Liver (tissue), 9 donors: ENCODE measurements around the gene DCBLD2. TPM values are rescaled to one million over a fixed set of nuclear protein-coding genes. Genes with fewer than 3 reads are reported as not detected.

Source experiments
- DNase-seq: peaks from one replicate; pipeline ENCODE4 v3.0.0-alpha.2; 2017; ENCODE audit warnings: low spot score
- H3K27ac ChIP-seq, 2 donors: one replicate each; pipeline ENCODE4 v1.7.0; 2013; ENCODE audit warnings: inconsistent platforms in 2 of 2, low read length in 2 of 2, control low read depth in 1 of 2, low read depth in 1 of 2, mild to moderate bottlenecking in 1 of 2
- H3K27me3 ChIP-seq, 4 donors: one replicate each; pipeline versions ENCODE4 v1.6.1 to v1.7.0; 2013; ENCODE audit warnings: low read length in 3 of 4, inconsistent platforms in 1 of 4, mild to moderate bottlenecking in 1 of 4, moderate library complexity in 1 of 4; ENCODE audit not compliant: control insufficient read depth in 4 of 4, insufficient read depth in 4 of 4
- H3K36me3 ChIP-seq, 4 donors: one replicate each; pipeline versions ENCODE4 v1.6.1 to v1.7.0; 2013; ENCODE audit warnings: low read length in 3 of 4, mild to moderate bottlenecking in 3 of 4, low read depth in 1 of 4, moderate library complexity in 1 of 4; ENCODE audit not compliant: control insufficient read depth in 4 of 4, insufficient read depth in 3 of 4
- H3K4me1 ChIP-seq, 4 donors: one replicate each; pipeline versions ENCODE4 v1.6.1 to v1.7.0; 2013; ENCODE audit warnings: low read length in 3 of 4, mild to moderate bottlenecking in 3 of 4, moderate library complexity in 1 of 4; ENCODE audit not compliant: control insufficient read depth in 4 of 4, insufficient read depth in 4 of 4
- H3K4me3 ChIP-seq, 3 donors: one replicate each; pipeline versions ENCODE4 v1.6.1 to v1.7.0; 2013; ENCODE audit warnings: low read length in 3 of 3, control low read depth in 1 of 3, low read depth in 1 of 3, mild to moderate bottlenecking in 1 of 3
- H3K9ac ChIP-seq, 2 donors: one replicate each; pipeline ENCODE4 v1.7.0; 2013; ENCODE audit warnings: low read length in 2 of 2, mild to moderate bottlenecking in 2 of 2, moderate library complexity in 2 of 2, control low read depth in 1 of 2, low read depth in 1 of 2
- H3K9me3 ChIP-seq, 4 donors: one replicate each; pipeline versions ENCODE4 v1.6.1 to v1.7.0; 2013; ENCODE audit warnings: low read length in 3 of 4; ENCODE audit not compliant: control insufficient read depth in 4 of 4
- ATF3 ChIP-seq: IDR thresholded peaks from 2 replicates; pipeline ENCODE4 v1.6.1; 2016; ENCODE audit warnings: antibody characterized with exemption
- CTCF ChIP-seq: fragments of 150-350 bp; IDR thresholded peaks from 2 replicates; pipeline ENCODE4 v1.5.1; 2017; ENCODE audit warnings: improper control_type of control experiment, low read depth, low read length; ENCODE audit not compliant: missing input control
- EGR1 ChIP-seq, 2 donors: IDR thresholded peaks; 2 replicates each; pipeline ENCODE4 v1.6.1; 2016 to 2018; ENCODE audit warnings: antibody characterized with exemption in 2 of 2, low read depth in 2 of 2
- FOXA1 ChIP-seq: IDR thresholded peaks from 2 replicates; pipeline ENCODE4 v1.6.1; 2016; ENCODE audit warnings: antibody characterized with exemption
- FOXA2 ChIP-seq: IDR thresholded peaks from 2 replicates; pipeline ENCODE4 v1.6.1; 2016; ENCODE audit warnings: antibody characterized with exemption
- GABPA ChIP-seq, 2 donors: IDR thresholded peaks in 1 of 2; conservative IDR thresholded peaks in 1 of 2; 2 replicates each; pipeline ENCODE4 v1.6.1; 2016; ENCODE audit warnings: antibody characterized with exemption in 2 of 2, mild to moderate bottlenecking in 1 of 2, moderate library complexity in 1 of 2
- HNF4A ChIP-seq, 2 donors: conservative IDR thresholded peaks; 2 replicates each; pipeline ENCODE4 v1.6.1; 2016; ENCODE audit warnings: antibody characterized with exemption in 2 of 2, mild to moderate bottlenecking in 2 of 2
- HNF4G ChIP-seq: IDR thresholded peaks from 2 replicates; pipeline ENCODE4 v1.6.1; 2016; ENCODE audit warnings: antibody characterized with exemption
- JUND ChIP-seq, 2 donors: IDR thresholded peaks; 2 replicates each; pipeline ENCODE4 v1.6.1; 2016; ENCODE audit warnings: antibody characterized with exemption in 2 of 2
- NR2F2 ChIP-seq: IDR thresholded peaks from 2 replicates; pipeline ENCODE4 v1.6.1; 2016; ENCODE audit warnings: antibody characterized with exemption
- RAD21 ChIP-seq, 2 donors: IDR thresholded peaks; 2 replicates each; pipeline ENCODE4 v1.6.1; 2016; ENCODE audit warnings: antibody characterized with exemption in 2 of 2, mild to moderate bottlenecking in 2 of 2
- REST ChIP-seq: IDR thresholded peaks from 2 replicates; pipeline ENCODE4 v1.6.1; 2016; ENCODE audit warnings: antibody characterized with exemption, mild to moderate bottlenecking
- RXRA ChIP-seq, 2 donors: IDR thresholded peaks; 2 replicates each; pipeline ENCODE4 v1.6.1; 2017 to 2018; ENCODE audit warnings: antibody characterized with exemption in 2 of 2, mild to moderate bottlenecking in 1 of 2
- SP1 ChIP-seq: IDR thresholded peaks from 2 replicates; pipeline ENCODE4 v1.6.1; 2018; ENCODE audit warnings: antibody characterized with exemption, mild to moderate bottlenecking
- TAF1 ChIP-seq: conservative IDR thresholded peaks from 2 replicates; pipeline ENCODE4 v1.6.1; 2016; ENCODE audit warnings: antibody characterized with exemption, mild to moderate bottlenecking
- YY1 ChIP-seq: IDR thresholded peaks from 2 replicates; pipeline ENCODE4 v1.6.1; 2016; ENCODE audit warnings: antibody characterized with exemption, mild to moderate bottlenecking
- WGBS: extraction: QIAGEN DNeasy Blood & Tissue Kit; methylation state at CpG from one replicate; pipeline ENCODE4 v1.1.7; 2013; 5-methylcytosine and 5-hydroxymethylcytosine counted together
- polyA plus RNA-seq, 2 donors: library from polyadenylated mRNA; stranded (reverse) in 1 of 2; unstranded in 1 of 2; fragments of 200-250 nt in 1 of 2; fragments of >200 nt in 1 of 2; fragmentation: Nextera tagmentation in 1 of 2; extraction: Ambion mirVana in 1 of 2; gene quantifications; one replicate each; pipeline versions ENCODE4 v1.2.1 to v1.2.3, GENCODE V29; 2013 to 2015
- total RNA-seq, 2 donors: library from RNA; depleted of rRNA; stranded (reverse); fragments of >200 nt; gene quantifications; one replicate each; pipeline ENCODE4 v1.2.3, GENCODE V29; 2014
- TF ChIP-seq, protein P1 (sequence below): IDR thresholded peaks from 2 replicates; pipeline ENCODE4 v1.6.1; 2016; ENCODE audit warnings: antibody characterized with exemption
- TF ChIP-seq, protein P2 (sequence below): IDR thresholded peaks from 2 replicates; pipeline ENCODE4 v1.6.1; 2016; ENCODE audit warnings: antibody characterized with exemption
- donor health status: healthy.
- donor health status: healthy.
- donor health status: healthy.
- donor health status: healthy.
- donor health status: healthy.

Gene DCBLD2
- total and polyA plus RNA-seq, 4 donors: 4.7 to 14.7 (median 9.1) TPM

DNA sequence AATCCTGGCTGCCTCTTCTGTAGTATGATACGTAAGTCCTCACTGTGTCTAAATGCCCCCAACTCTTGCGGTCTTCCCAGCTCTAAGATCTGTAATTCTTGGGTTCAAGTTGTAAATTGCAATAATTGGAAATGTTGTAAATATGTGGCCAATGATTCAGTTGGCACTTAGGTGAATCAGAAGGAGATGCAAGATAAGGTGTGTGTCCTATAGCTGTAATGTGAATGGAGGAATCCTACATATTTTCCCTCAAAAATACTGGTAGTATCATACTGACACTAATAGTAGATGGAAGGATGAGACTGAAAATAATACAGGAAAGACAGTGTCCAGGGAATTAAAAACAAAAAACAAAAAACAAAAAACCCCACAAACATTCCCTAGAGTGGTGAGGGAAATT, 141.9 kb downstream of the DCBLD2 start:
- H3K4me3 ChIP-seq: no peak overlapping the region
- H3K9me3 ChIP-seq: no peaks in the 10 kb centered on the region
- WGBS: 96% methylated on average over 2 of the region's 2 CpGs
- H3K27ac ChIP-seq: peak overlapping the region in 1 of 2 donors; percentile 16
- no peak for DNase-seq
- no peak overlapping the region for H3K9ac ChIP-seq
- TF ChIP-seq TAF1: no peak
- no peak for TF ChIP-seq REST
- TF ChIP-seq NR2F2: no peak
- H3K36me3 ChIP-seq: no peaks in the 10 kb centered on the region
- H3K27me3 ChIP-seq: no peaks in the 10 kb centered on the region
- peaks cover 11 to 41% (median 17%) of the 10 kb centered on the region in 4 donors for H3K4me1 ChIP-seq

DNA sequence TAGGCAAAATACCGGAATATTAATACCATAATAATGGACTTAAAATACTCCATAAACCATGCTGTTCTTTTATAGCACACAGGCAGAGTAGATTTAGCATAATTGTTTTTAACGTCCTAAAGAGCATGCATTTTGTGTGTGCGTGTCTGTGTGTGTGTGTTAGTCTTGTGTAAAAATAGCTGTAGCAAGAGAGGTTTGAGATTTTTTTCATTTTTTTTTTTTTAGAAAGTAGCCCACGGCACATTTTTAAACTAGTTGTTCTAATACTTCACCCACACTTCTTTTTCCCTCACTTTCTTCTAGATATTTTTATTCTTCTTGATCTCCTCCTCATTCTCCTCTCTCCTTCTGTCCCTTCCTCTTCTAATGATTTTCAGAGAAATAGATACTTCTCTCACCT, 145.9 kb downstream of the DCBLD2 start:
- Histone ChIP-seq H3K9ac (no peak overlapping the region), H3K36me3 (no peaks in the 10 kb centered on the region), H3K4me1 (peaks cover 8 to 31% (median 11%) of the 10 kb centered on the region in 4 donors), H3K27me3 (no peaks in the 10 kb centered on the region), H3K27ac (no peak overlapping the region), H3K4me3 (no peak overlapping the region), H3K9me3 (no peaks in the 10 kb centered on the region)
- TF ChIP-seq, protein P1, sequence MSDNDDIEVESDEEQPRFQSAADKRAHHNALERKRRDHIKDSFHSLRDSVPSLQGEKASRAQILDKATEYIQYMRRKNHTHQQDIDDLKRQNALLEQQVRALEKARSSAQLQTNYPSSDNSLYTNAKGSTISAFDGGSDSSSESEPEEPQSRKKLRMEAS: no peak
- TF ChIP-seq SP1 (no peak), CTCF (no peak), GABPA (IDR thresholded peaks at IDR 0.05 in 1 of 2, conservative IDR thresholded peaks at IDR 0.05 in 1 of 2) (no peak), NR2F2 (no peak), ATF3 (no peak), YY1 (no peak), TAF1 (no peak), RAD21 (IDR thresholded peaks at IDR 0.05) (no peak), RXRA (IDR thresholded peaks at IDR 0.05) (no peak), EGR1 (IDR thresholded peaks at IDR 0.05; ENCODE audit: low read depth in 2 of 2) (no peak), JUND (IDR thresholded peaks at IDR 0.05) (no peak), HNF4A (conservative IDR thresholded peaks at IDR 0.05) (no peak), FOXA2 (no peak), REST (no peak), FOXA1 (no peak), HNF4G (no peak)
- TF ChIP-seq, protein P2, sequence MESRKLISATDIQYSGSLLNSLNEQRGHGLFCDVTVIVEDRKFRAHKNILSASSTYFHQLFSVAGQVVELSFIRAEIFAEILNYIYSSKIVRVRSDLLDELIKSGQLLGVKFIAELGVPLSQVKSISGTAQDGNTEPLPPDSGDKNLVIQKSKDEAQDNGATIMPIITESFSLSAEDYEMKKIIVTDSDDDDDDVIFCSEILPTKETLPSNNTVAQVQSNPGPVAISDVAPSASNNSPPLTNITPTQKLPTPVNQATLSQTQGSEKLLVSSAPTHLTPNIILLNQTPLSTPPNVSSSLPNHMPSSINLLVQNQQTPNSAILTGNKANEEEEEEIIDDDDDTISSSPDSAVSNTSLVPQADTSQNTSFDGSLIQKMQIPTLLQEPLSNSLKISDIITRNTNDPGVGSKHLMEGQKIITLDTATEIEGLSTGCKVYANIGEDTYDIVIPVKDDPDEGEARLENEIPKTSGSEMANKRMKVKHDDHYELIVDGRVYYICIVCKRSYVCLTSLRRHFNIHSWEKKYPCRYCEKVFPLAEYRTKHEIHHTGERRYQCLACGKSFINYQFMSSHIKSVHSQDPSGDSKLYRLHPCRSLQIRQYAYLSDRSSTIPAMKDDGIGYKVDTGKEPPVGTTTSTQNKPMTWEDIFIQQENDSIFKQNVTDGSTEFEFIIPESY: no peak
- WGBS: 84% methylated on average over 4 of the region's 4 CpGs
- DNase-seq: no peak
